Measurements from ENCODE around the gene NIPA2.

NIPA2 gene

GRCh38 chr15:22808240-22808639, 30.2 kb upstream of the NIPA2 start:
- Histone ChIP-seq H3K27me3 (ENCODE audit: insufficient read depth, poor library complexity, severe bottlenecking) (no peaks in the 10 kb centered on the region), H3K36me3 (ENCODE audit: low read depth) (peaks cover 9% of the 10 kb centered on the region; the same call in 1 of the 2 replicates), H3K27ac (ENCODE audit: poor library complexity, severe bottlenecking) (no peak overlapping the region), H3K4me3 (ENCODE audit: severe bottlenecking) (no peak overlapping the region), H3K9me3 (ENCODE audit: severe bottlenecking) (no peaks in the 10 kb centered on the region), H3K4me1 (ENCODE audit: insufficient read depth, poor library complexity, severe bottlenecking) (no peaks in the 10 kb centered on the region)
- ATAC-seq (ENCODE audit: low read depth), result no peak
- TF ChIP-seq CTCF (IDR thresholded peaks at IDR 0.05; ENCODE audit: poor library complexity, severe bottlenecking), result no peak
- peak; percentile 35 for DNase-seq (ENCODE audit: low spot score)

GRCh38 chr15:22808761-22809280, 29.6 kb upstream of the NIPA2 start:
- H3K27me3 ChIP-seq (ENCODE audit: insufficient read depth, poor library complexity, severe bottlenecking), result no peaks in the 10 kb centered on the region
- no peak for TF ChIP-seq CTCF (IDR thresholded peaks at IDR 0.05; ENCODE audit: poor library complexity, severe bottlenecking)
- H3K4me1 ChIP-seq (ENCODE audit: insufficient read depth, poor library complexity, severe bottlenecking), result no peaks in the 10 kb centered on the region
- no peak overlapping the region for H3K4me3 ChIP-seq (ENCODE audit: severe bottlenecking)
- H3K36me3 ChIP-seq (ENCODE audit: low read depth), result peaks cover 9% of the 10 kb centered on the region; the same call in 1 of the 2 replicates
- no peak overlapping the region for H3K27ac ChIP-seq (ENCODE audit: poor library complexity, severe bottlenecking)
- no peaks in the 10 kb centered on the region for H3K9me3 ChIP-seq (ENCODE audit: severe bottlenecking)
- DNase-seq (ENCODE audit: low spot score), result peak; percentile 12
- ATAC-seq (ENCODE audit: low read depth), result no peak

DNA sequence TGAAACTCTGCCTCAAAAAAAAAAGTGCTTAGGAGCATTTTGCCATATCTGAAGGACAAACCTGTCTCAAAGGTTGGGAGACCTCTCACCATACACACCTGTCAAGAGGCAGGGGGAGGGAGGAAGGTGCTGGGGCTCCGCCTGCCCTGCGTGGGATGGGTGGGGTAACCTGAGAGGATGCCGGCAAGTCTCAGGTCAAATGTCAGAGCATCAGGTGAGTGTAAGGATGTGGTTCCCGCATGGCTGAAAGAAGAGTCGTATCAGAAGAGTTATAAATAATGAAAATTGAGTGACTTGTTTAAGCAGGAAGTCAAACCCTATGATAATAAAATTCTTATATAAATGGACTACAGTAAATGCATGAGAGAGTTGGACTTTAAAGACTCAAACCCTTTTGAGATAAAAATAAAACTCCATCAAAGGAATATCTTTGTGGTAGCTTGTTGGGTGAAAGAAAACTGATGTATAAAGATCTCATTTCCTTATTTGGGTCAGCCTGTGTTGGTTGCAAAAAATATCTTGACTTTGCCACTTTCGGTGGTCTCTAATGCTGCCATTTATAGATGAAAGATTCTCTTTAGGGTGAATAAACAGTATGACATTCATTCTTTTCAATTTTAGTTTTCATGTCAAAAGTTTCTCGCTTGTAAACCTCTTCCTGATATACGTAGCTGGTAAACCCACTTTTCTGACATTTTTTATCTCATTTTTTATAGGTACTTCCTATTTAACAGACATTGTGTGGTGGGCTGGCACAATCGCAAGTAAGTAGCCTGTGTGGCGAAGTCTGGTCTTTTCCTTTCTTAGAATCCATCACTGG, 28.2 kb upstream of the NIPA2 start:
- no peaks in the 10 kb centered on the region for H3K4me1 ChIP-seq (ENCODE audit: insufficient read depth, poor library complexity, severe bottlenecking)
- H3K36me3 ChIP-seq (ENCODE audit: low read depth), result peaks cover 9% of the 10 kb centered on the region; the same call in 1 of the 2 replicates
- ATAC-seq (ENCODE audit: low read depth), result no peak
- DNase-seq (ENCODE audit: low spot score), result peak; percentile 36
- TF ChIP-seq CTCF (IDR thresholded peaks at IDR 0.05; ENCODE audit: poor library complexity, severe bottlenecking), result no peak
- no peaks in the 10 kb centered on the region for H3K9me3 ChIP-seq (ENCODE audit: severe bottlenecking)
- H3K27ac ChIP-seq (ENCODE audit: poor library complexity, severe bottlenecking), result no peak overlapping the region
- H3K27me3 ChIP-seq (ENCODE audit: insufficient read depth, poor library complexity, severe bottlenecking), result no peaks in the 10 kb centered on the region
- H3K4me3 ChIP-seq (ENCODE audit: severe bottlenecking), result no peak overlapping the region

DNA sequence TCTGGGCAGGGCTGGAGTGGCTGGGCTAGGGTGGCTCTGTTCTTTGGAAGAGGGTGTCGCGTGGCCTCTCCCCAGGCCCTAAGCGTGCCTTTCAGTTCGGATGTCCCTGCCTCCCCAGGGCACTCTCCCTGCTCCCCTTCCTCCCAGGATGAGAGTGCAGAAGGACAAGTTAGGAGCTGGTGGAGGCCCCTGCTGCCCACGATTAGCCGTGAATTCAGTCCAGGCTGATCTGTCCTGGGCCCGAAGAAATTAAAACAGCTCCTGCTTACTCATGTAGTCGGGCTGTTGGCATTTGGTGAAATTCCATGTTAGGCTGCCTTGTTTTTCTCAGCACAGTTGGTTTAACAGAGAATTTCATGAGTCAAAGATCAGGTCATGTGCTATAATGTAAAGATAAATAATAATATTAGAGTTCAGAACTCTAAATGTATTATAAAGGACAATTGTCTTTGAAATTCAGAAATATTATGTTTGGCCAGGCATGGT, 27.6 kb upstream of the NIPA2 start:
- H3K4me1 ChIP-seq (ENCODE audit: insufficient read depth, poor library complexity, severe bottlenecking), result no peaks in the 10 kb centered on the region
- DNase-seq (ENCODE audit: low spot score), result peak; percentile 64
- no peak overlapping the region for H3K4me3 ChIP-seq (ENCODE audit: severe bottlenecking)
- peaks cover 9% of the 10 kb centered on the region; the same call in 1 of the 2 replicates for H3K36me3 ChIP-seq (ENCODE audit: low read depth)
- no peaks in the 10 kb centered on the region for H3K27me3 ChIP-seq (ENCODE audit: insufficient read depth, poor library complexity, severe bottlenecking)
- no peak for TF ChIP-seq CTCF (IDR thresholded peaks at IDR 0.05; ENCODE audit: poor library complexity, severe bottlenecking)
- ATAC-seq (ENCODE audit: low read depth), result no peak
- no peaks in the 10 kb centered on the region for H3K9me3 ChIP-seq (ENCODE audit: severe bottlenecking)
- H3K27ac ChIP-seq (ENCODE audit: poor library complexity, severe bottlenecking), result no peak overlapping the region

Data from RWPE2 (cell line).